WTC11 (cell line): ENCODE measurements around the gene NLGN1. TPM values are rescaled to one million over a fixed set of nuclear protein-coding genes. Genes with fewer than 3 reads are reported as not detected.

Source experiments
- ATAC-seq: fragments of 200-7000 bp; cut with Tn5 transposase; 2 replicates; pipeline ENCODE4 v1.10.0; 2021; ENCODE audit warnings: mild to moderate bottlenecking, moderate library complexity
- CTCF ChIA-PET: fragments of 300-600 bp; sonication (Branson Sonifier 250); formaldehyde crosslinking; loops from one replicate; lab custom pipeline; 2021; ENCODE audit warnings: antibody characterized with exemption; lab: Charles Lee
- POLR2A ChIA-PET: fragments of 350-600 bp; sonication (Branson Sonifier 250); formaldehyde crosslinking; loops from one replicate; lab custom pipeline; 2021; ENCODE audit warnings: antibody characterized with exemption; lab: Charles Lee
- DNase-seq: peaks from one replicate; pipeline ENCODE4 v3.0.0; 2021; ENCODE audit warnings: low spot score
- H3K27ac Mint-ChIP-seq: 2 replicates; pipeline ENCODE4 v1.8.0; 2021; ENCODE audit warnings: mixed read lengths
- H3K27me3 Mint-ChIP-seq: 2 replicates; pipeline ENCODE4 v1.8.0; 2021; ENCODE audit warnings: low read depth, mild to moderate bottlenecking, moderate library complexity, mixed read lengths
- H3K36me3 Mint-ChIP-seq: 2 replicates; pipeline ENCODE4 v1.8.0; 2021; ENCODE audit warnings: mixed read lengths
- H3K4me1 Mint-ChIP-seq: 2 replicates; pipeline ENCODE4 v1.8.0; 2022; ENCODE audit warnings: mixed read lengths
- H3K4me3 Mint-ChIP-seq: 2 replicates; pipeline ENCODE4 v1.8.0; 2021; ENCODE audit warnings: mild to moderate bottlenecking, moderate library complexity, mixed read lengths
- H3K9me3 Mint-ChIP-seq: 2 replicates; pipeline ENCODE4 v1.8.0; 2021; ENCODE audit warnings: mixed read lengths
- AR ChIP-seq: fragments of 250-450 bp; sonication (Bioruptor Pico); IDR thresholded peaks from 2 replicates; pipeline ENCODE4 v1.9.0; 2021; ENCODE audit warnings: mild to moderate bottlenecking
- ATF6 ChIP-seq: sonication (generic); formaldehyde crosslinking; IDR thresholded peaks from 2 replicates; pipeline ENCODE4 v1.8.1; 2023; ENCODE audit warnings: mild to moderate bottlenecking, missing genetic modification reagents
- CREM ChIP-seq: sonication (generic); formaldehyde crosslinking; IDR thresholded peaks from 2 replicates; pipeline ENCODE4 v1.8.1; 2022; ENCODE audit warnings: mild to moderate bottlenecking, missing genetic modification reagents, moderate library complexity
- CTCF ChIP-seq: fragments of 200-600 bp; IDR thresholded peaks from 2 replicates; pipeline ENCODE4 v1.8.0; 2022; ENCODE audit warnings: antibody characterized with exemption
- E2F4 ChIP-seq: sonication (generic); formaldehyde crosslinking; IDR thresholded peaks from 2 replicates; pipeline ENCODE4 v1.8.1; 2022; ENCODE audit warnings: low read depth, mild to moderate bottlenecking, moderate library complexity, missing genetic modification reagents, borderline replicate concordance
- ERG ChIP-seq: fragments of 250-450 bp; sonication (Bioruptor Pico); IDR thresholded peaks from 2 replicates; pipeline ENCODE4 v1.8.0; 2021; ENCODE audit warnings: mild to moderate bottlenecking
- FOXJ3 ChIP-seq: sonication (generic); formaldehyde crosslinking; IDR thresholded peaks from 2 replicates; pipeline ENCODE4 v1.9.0; 2021; ENCODE audit warnings: missing genetic modification reagents, mild to moderate bottlenecking, borderline replicate concordance
- JAZF1 ChIP-seq: fragments of 250-450 bp; sonication (Bioruptor Pico); IDR thresholded peaks from 2 replicates; pipeline ENCODE4 v1.9.0; 2021; ENCODE audit warnings: moderate library complexity, mild to moderate bottlenecking, inconsistent platforms
- PREB ChIP-seq: sonication (generic); formaldehyde crosslinking; IDR thresholded peaks from 2 replicates; pipeline ENCODE4 v1.8.1; 2022; ENCODE audit warnings: mild to moderate bottlenecking, missing genetic modification reagents, moderate library complexity, borderline replicate concordance
- TCF7 ChIP-seq: sonication (generic); formaldehyde crosslinking; IDR thresholded peaks from 2 replicates; pipeline ENCODE4 v1.8.0; 2022; ENCODE audit warnings: mild to moderate bottlenecking, low read depth, missing genetic modification reagents, moderate library complexity
- ZMAT4 ChIP-seq: fragments of 250-450 bp; sonication (Bioruptor Pico); IDR thresholded peaks from 2 replicates; pipeline ENCODE4 v1.9.0; 2021; ENCODE audit warnings: mild to moderate bottlenecking
- ZNF121 ChIP-seq: sonication (generic); formaldehyde crosslinking; IDR thresholded peaks from 2 replicates; pipeline ENCODE4 v1.8.0; 2023; ENCODE audit warnings: missing genetic modification reagents
- ZNF138 ChIP-seq: sonication (generic); formaldehyde crosslinking; conservative IDR thresholded peaks from 2 replicates; pipeline ENCODE4 v1.8.1; 2022; ENCODE audit warnings: mild to moderate bottlenecking, moderate library complexity, missing genetic modification reagents
- ZNF219 ChIP-seq: sonication (generic); formaldehyde crosslinking; IDR thresholded peaks from 2 replicates; pipeline ENCODE4 v1.8.0; 2023; ENCODE audit warnings: missing genetic modification reagents, mild to moderate bottlenecking, borderline replicate concordance
- ZNF317 ChIP-seq: sonication (generic); formaldehyde crosslinking; IDR thresholded peaks from 2 replicates; pipeline ENCODE4 v1.8.1; 2023; ENCODE audit warnings: low read depth, mild to moderate bottlenecking, moderate library complexity, missing genetic modification reagents, borderline replicate concordance
- ZNF396 ChIP-seq: fragments of 250-450 bp; sonication (Bioruptor Pico); IDR thresholded peaks from 2 replicates; pipeline ENCODE4 v1.8.0; 2021; ENCODE audit warnings: mild to moderate bottlenecking, moderate library complexity, borderline replicate concordance
- ZNF416 ChIP-seq: fragments of 250-450 bp; sonication (Bioruptor Pico); IDR thresholded peaks from 2 replicates; pipeline ENCODE4 v1.9.0; 2021; ENCODE audit warnings: mild to moderate bottlenecking, inconsistent platforms
- ZNF423 ChIP-seq: fragments of 250-450 bp; sonication (Bioruptor Pico); IDR thresholded peaks from 2 replicates; pipeline ENCODE4 v2.1.2; 2022; ENCODE audit warnings: mild to moderate bottlenecking, moderate library complexity
- ZNF671 ChIP-seq: fragments of 250-450 bp; sonication (Bioruptor Pico); IDR thresholded peaks from 2 replicates; pipeline ENCODE4 v1.8.0; 2021; ENCODE audit warnings: mild to moderate bottlenecking
- total RNA-seq: library from RNA; stranded (reverse); gene quantifications from 3 replicates; pipeline ENCODE4 v1.2.3, GENCODE V29; 2021

NLGN1 gene
- total RNA-seq, 1 experiment from 2014 or later, result 12.4 TPM

- TF ChIP-seq ZNF138 (CRISPR knock-in tag) (no peak), JAZF1 (CRISPR knock-in tag) (no peak), TCF7 (CRISPR knock-in tag) (no peak), ZNF396 (CRISPR knock-in tag) (no peak), ATF6 (no peak), ZNF317 (no peak)
- H3K27ac Mint-ChIP-seq, result peak overlapping the region; percentile 79
- peaks cover 36% of the 10 kb centered on the region for H3K4me1 Mint-ChIP-seq
- no peak for DNase-seq
- ChIA-PET CTCF (no interaction called here), POLR2A (no interaction called here)
- H3K36me3 Mint-ChIP-seq, result peaks cover 16% of the 10 kb centered on the region
- peaks cover 12% of the 10 kb centered on the region for H3K9me3 Mint-ChIP-seq
- no peak for ATAC-seq
- no peak overlapping the region for H3K4me3 Mint-ChIP-seq
- H3K27me3 Mint-ChIP-seq, result no peaks in the 10 kb centered on the region; the same call in 1 of the 2 replicates
Observed at GRCh38 chr3:173700336-173700735, 302.8 kb downstream of the NLGN1 start.

GRCh38 chr3:173702561-173702960, 305.0 kb downstream of the NLGN1 start:
- ChIA-PET POLR2A (no interaction called here), CTCF (no interaction called here)
- DNase-seq (no peak), ATAC-seq (no peak)
- Mint-ChIP-seq H3K4me1 (peaks cover 36% of the 10 kb centered on the region), H3K27ac (no peak overlapping the region), H3K9me3 (peaks cover 12% of the 10 kb centered on the region), H3K27me3 (no peaks in the 10 kb centered on the region; the same call in 1 of the 2 replicates), H3K36me3 (peaks cover 16% of the 10 kb centered on the region), H3K4me3 (no peak overlapping the region)
- no peak for TF ChIP-seq CTCF
- TF ChIP-seq PREB (CRISPR knock-in tag), result no peak
- no peak for TF ChIP-seq ZNF423 (CRISPR knock-in tag)
- no peak for TF ChIP-seq ZNF121 (CRISPR knock-in tag)
- TF ChIP-seq ERG (CRISPR knock-in tag), result no peak
- no peak for TF ChIP-seq ZNF138 (CRISPR knock-in tag)
- TF ChIP-seq ZNF317, result no peak
- TF ChIP-seq ZNF671 (CRISPR knock-in tag), result no peak
- no peak for TF ChIP-seq ZNF416
- no peak for TF ChIP-seq CREM (CRISPR knock-in tag)
- TF ChIP-seq ZNF219 (CRISPR knock-in tag), result no peak
- no peak for TF ChIP-seq ATF6
- TF ChIP-seq ZMAT4 (CRISPR knock-in tag), result no peak
- TF ChIP-seq AR (CRISPR knock-in tag), result no peak
- TF ChIP-seq E2F4, result no peak
- no peak for TF ChIP-seq FOXJ3
